GM23248 (cell line): ENCODE results near the gene ZMAT3. TPM values are rescaled to one million over a fixed set of nuclear protein-coding genes. Genes with fewer than 3 reads are reported as not detected.

Experiments used
- DNase-seq: peaks from one replicate; pipeline ENCODE4 v3.0.0-alpha.2; 2015
- H2AFZ ChIP-seq: fragments of 200-600 bp; sonication (generic); 2 replicates; pipeline ENCODE4 v1.6.1; 2016; ENCODE audit warnings: antibody characterized with exemption
- H3F3A ChIP-seq: fragments of 200-600 bp; sonication (generic); 2 replicates; pipeline ENCODE4 v1.6.1; 2016; ENCODE audit warnings: mild to moderate bottlenecking, antibody characterized with exemption, mixed run types; ENCODE audit not compliant: insufficient read depth
- H3K27ac ChIP-seq: fragments of 200-600 bp; sonication (generic); 2 replicates; pipeline ENCODE4 v1.5.1; 2016; ENCODE audit warnings: mild to moderate bottlenecking
- H3K27me3 ChIP-seq: fragments of 200-600 bp; sonication (generic); replicated peaks from 2 replicates; pipeline ENCODE4 v1.6.1; 2016; ENCODE audit warnings: mild to moderate bottlenecking; ENCODE audit not compliant: insufficient read depth
- H3K36me3 ChIP-seq: fragments of 200-600 bp; sonication (generic); 2 replicates; pipeline ENCODE4 v1.6.1; 2016; ENCODE audit warnings: low read depth, mild to moderate bottlenecking
- H3K4me1 ChIP-seq: fragments of 200-600 bp; sonication (generic); 2 replicates; pipeline ENCODE4 v1.6.1; 2016; ENCODE audit warnings: mild to moderate bottlenecking; ENCODE audit not compliant: insufficient read depth
- H3K4me2 ChIP-seq: fragments of 200-600 bp; sonication (generic); one replicate; pipeline ENCODE4 v1.6.1; 2016; ENCODE audit warnings: mild to moderate bottlenecking; ENCODE audit not compliant: unreplicated experiment
- H3K4me3 ChIP-seq: fragments of 200-600 bp; sonication (generic); 2 replicates; pipeline ENCODE4 v1.5.1; 2016; ENCODE audit warnings: mild to moderate bottlenecking
- H3K79me2 ChIP-seq: fragments of 200-600 bp; sonication (generic); 2 replicates; pipeline ENCODE4 v1.6.1; 2016; ENCODE audit warnings: mild to moderate bottlenecking; ENCODE audit not compliant: insufficient read depth
- H3K9ac ChIP-seq: fragments of 200-600 bp; sonication (generic); 2 replicates; pipeline ENCODE4 v1.6.1; 2016; ENCODE audit warnings: mild to moderate bottlenecking
- H3K9me2 ChIP-seq: fragments of 200-600 bp; sonication (generic); 2 replicates; pipeline ENCODE4 v1.6.1; 2016; ENCODE audit warnings: mixed run types, mild to moderate bottlenecking, moderate library complexity; ENCODE audit not compliant: insufficient read depth
- H3K9me3 ChIP-seq: fragments of 200-600 bp; sonication (generic); one replicate; pipeline ENCODE4 v1.6.1; 2017; ENCODE audit warnings: low read depth
- H4K20me1 ChIP-seq: fragments of 200-600 bp; sonication (generic); 2 replicates; pipeline ENCODE4 v1.6.0; 2016; ENCODE audit not compliant: insufficient read depth
- EZH2 ChIP-seq: fragments of 200-600 bp; sonication (generic); IDR thresholded peaks from 2 replicates; pipeline ENCODE4 v1.6.1; 2018; ENCODE audit warnings: antibody characterized with exemption, mild to moderate bottlenecking; ENCODE audit not compliant: insufficient read depth, poor library complexity, severe bottlenecking
- EZH2phosphoT487 ChIP-seq: fragments of 200-600 bp; sonication (generic); IDR thresholded peaks from 2 replicates; pipeline ENCODE4 v1.6.1; 2018; ENCODE audit warnings: antibody characterized with exemption, moderate library complexity, mild to moderate bottlenecking, low read depth; ENCODE audit not compliant: insufficient read depth
- whole genome bisulfite sequencing, 2 experiments: methylation state at CpG; one replicate each; pipeline ENCODE4 v1.1.6; 2015 to 2017; ENCODE audit warnings: low lambda C conversion rate in 2 of 2, low coverage in 1 of 2; ENCODE audit errors: missing lambda C conversion rate in 2 of 2; 5-methylcytosine and 5-hydroxymethylcytosine counted together
- in situ Hi-C: fragments of 300-500 bp; cut with MboI; formaldehyde crosslinking; loops from 2 replicates; pipeline ENCODE4 v1.15.0; 2020
- polyA plus RNA-seq: library from polyadenylated mRNA; unstranded; fragments of >200 nt; fragmentation: Nextera tagmentation; extraction: Ambion mirVana; gene quantifications from 2 replicates; pipeline ENCODE4 v1.2.1, GENCODE V29; 2016
- total RNA-seq: library from RNA; depleted of rRNA; stranded (reverse); fragments of >200 nt; shearing (Covaris generic); gene quantifications from 2 replicates; pipeline ENCODE4 v1.2.3, GENCODE V29; 2014

The ZMAT3 gene
- total and polyA plus RNA-seq, 2 experiments from 2014 or later: 23.6 to 40.1 TPM

DNA sequence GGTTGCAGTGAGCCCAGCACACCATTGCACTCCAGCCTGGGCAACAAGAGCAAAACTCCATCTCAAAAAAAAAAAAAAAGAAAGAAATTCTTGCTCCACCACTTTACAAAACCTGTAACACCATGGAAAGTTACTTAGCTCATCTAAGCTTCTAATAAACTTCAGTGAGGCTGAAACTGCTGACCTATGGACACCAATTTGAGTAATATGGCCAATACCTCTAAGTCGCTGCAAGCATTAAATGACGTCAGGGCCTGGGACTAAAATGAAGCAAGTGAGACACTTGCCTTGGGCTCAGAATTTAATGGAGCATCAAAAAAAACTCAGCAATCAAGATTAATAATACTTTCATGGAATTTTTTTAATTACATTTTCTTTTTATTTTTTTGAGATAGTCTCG is 42.5 kb downstream of the ZMAT3 start:
- peaks cover 13% of the 10 kb centered on the region; the same call in 1 of the 2 replicates for H3K36me3 ChIP-seq
- H3K4me2 ChIP-seq: no peak overlapping the region
- peaks cover 77% of the 10 kb centered on the region for H3K79me2 ChIP-seq
- H3F3A ChIP-seq: peaks cover 13% of the 10 kb centered on the region; the same call in 1 of the 2 replicates
- H4K20me1 ChIP-seq: no peaks in the 10 kb centered on the region
- in situ Hi-C loops: loop anchor here (25.0 kb wide), 1 partner anchor 533 kb away; the partner anchor contains the start of gene ACTL6A
- no peak overlapping the region for H3K4me3 ChIP-seq
- H3K9me2 ChIP-seq: no peaks in the 10 kb centered on the region
- H3K9ac ChIP-seq: no peak overlapping the region
- H3K9me3 ChIP-seq: no peaks in the 10 kb centered on the region
- H3K27ac ChIP-seq: no peak overlapping the region
- no peaks in the 10 kb centered on the region for H3K27me3 ChIP-seq
- WGBS, 2 experiments: 97 to 99% methylated on average over 3 of the region's 3 CpGs
- no peak overlapping the region for H2AFZ ChIP-seq
- peaks cover 29% of the 10 kb centered on the region for H3K4me1 ChIP-seq
- no peak for DNase-seq
- TF ChIP-seq EZH2phosphoT487: no peak
- TF ChIP-seq EZH2: no peak

GRCh38 chr3:179028408-179028807 is 43.2 kb downstream of the ZMAT3 start:
- no peaks in the 10 kb centered on the region for H3K9me2 ChIP-seq
- H3K79me2 ChIP-seq: peaks cover 71% of the 10 kb centered on the region
- H3K4me1 ChIP-seq: peaks cover 22% of the 10 kb centered on the region
- peaks cover 9% of the 10 kb centered on the region; the same call in 1 of the 2 replicates for H3F3A ChIP-seq
- no peak overlapping the region for H3K4me3 ChIP-seq
- in situ Hi-C loops: loop anchor here (25.0 kb wide), 1 partner anchor 534 kb away; the partner anchor contains the start of gene ACTL6A
- no peak overlapping the region for H2AFZ ChIP-seq
- no peak overlapping the region for H3K4me2 ChIP-seq
- H3K27me3 ChIP-seq: no peaks in the 10 kb centered on the region
- H3K36me3 ChIP-seq: peaks cover 17% of the 10 kb centered on the region; the same call in 1 of the 2 replicates
- 100% methylated on average over 1 of the region's 1 CpG for WGBS, 2 experiments
- no peaks in the 10 kb centered on the region for H4K20me1 ChIP-seq
- no peak overlapping the region for H3K9ac ChIP-seq
- no peak overlapping the region for H3K27ac ChIP-seq
- no peak for TF ChIP-seq EZH2
- no peak for TF ChIP-seq EZH2phosphoT487
- DNase-seq: no peak
- no peaks in the 10 kb centered on the region for H3K9me3 ChIP-seq

- peak overlapping the region; percentile 65 for H3K27ac ChIP-seq
- no peak overlapping the region for H3K4me3 ChIP-seq
- H3K79me2 ChIP-seq: peaks cover 68% of the 10 kb centered on the region
- no peaks in the 10 kb centered on the region for H3K27me3 ChIP-seq
- peak overlapping the region; percentile 13 for H3K4me2 ChIP-seq
- DNase-seq: peak; percentile 35
- no peak overlapping the region for H3K9ac ChIP-seq
- no peaks in the 10 kb centered on the region for H3K9me3 ChIP-seq
- 79 to 84% methylated on average over 7 of the region's 7 CpGs for WGBS, 2 experiments
- H3F3A ChIP-seq: peaks cover 9% of the 10 kb centered on the region; the same call in 1 of the 2 replicates
- no peaks in the 10 kb centered on the region for H3K9me2 ChIP-seq
- TF ChIP-seq EZH2phosphoT487: no peak
- TF ChIP-seq EZH2: no peak
- in situ Hi-C loops: loop anchor here (25.0 kb wide), 1 partner anchor 535 kb away; the partner anchor contains the start of gene ACTL6A
- H4K20me1 ChIP-seq: no peaks in the 10 kb centered on the region
- peaks cover 17% of the 10 kb centered on the region; the same call in 1 of the 2 replicates for H3K36me3 ChIP-seq
- H2AFZ ChIP-seq: no peak overlapping the region
- H3K4me1 ChIP-seq: peaks cover 21% of the 10 kb centered on the region
Measured at GRCh38 chr3:179027326-179027900, 44.2 kb downstream of the ZMAT3 start.

GRCh38 chr3:179026636-179027035 is 45.0 kb downstream of the ZMAT3 start:
- Histone ChIP-seq H3K9ac (peak overlapping the region; percentile 12; the same call in 1 of the 2 replicates), H3K4me2 (peak overlapping the region; percentile 13)
- peak; percentile 56 for DNase-seq

More at GRCh38 chr3:179026636-179027035, 45.0 kb downstream of the ZMAT3 start:
- WGBS, 2 experiments: 100% methylated on average over 2 of the region's 2 CpGs
- Histone ChIP-seq H3K79me2 (peaks cover 74% of the 10 kb centered on the region), H3K27me3 (no peaks in the 10 kb centered on the region), H3K4me1 (peaks cover 21% of the 10 kb centered on the region), H3K4me3 (no peak overlapping the region), H3F3A (peaks cover 9% of the 10 kb centered on the region; the same call in 1 of the 2 replicates), H2AFZ (no peak overlapping the region), H3K27ac (peak overlapping the region; percentile 65), H4K20me1 (no peaks in the 10 kb centered on the region), H3K36me3 (peaks cover 17% of the 10 kb centered on the region; the same call in 1 of the 2 replicates), H3K9me2 (no peaks in the 10 kb centered on the region), H3K9me3 (no peaks in the 10 kb centered on the region)
- in situ Hi-C loops: loop anchor here (25.0 kb wide), 1 partner anchor 536 kb away; the partner anchor contains the start of gene ACTL6A
- TF ChIP-seq EZH2phosphoT487: no peak
- TF ChIP-seq EZH2: no peak
